Measurements from ENCODE around the gene ZFP36L2.

DNA sequence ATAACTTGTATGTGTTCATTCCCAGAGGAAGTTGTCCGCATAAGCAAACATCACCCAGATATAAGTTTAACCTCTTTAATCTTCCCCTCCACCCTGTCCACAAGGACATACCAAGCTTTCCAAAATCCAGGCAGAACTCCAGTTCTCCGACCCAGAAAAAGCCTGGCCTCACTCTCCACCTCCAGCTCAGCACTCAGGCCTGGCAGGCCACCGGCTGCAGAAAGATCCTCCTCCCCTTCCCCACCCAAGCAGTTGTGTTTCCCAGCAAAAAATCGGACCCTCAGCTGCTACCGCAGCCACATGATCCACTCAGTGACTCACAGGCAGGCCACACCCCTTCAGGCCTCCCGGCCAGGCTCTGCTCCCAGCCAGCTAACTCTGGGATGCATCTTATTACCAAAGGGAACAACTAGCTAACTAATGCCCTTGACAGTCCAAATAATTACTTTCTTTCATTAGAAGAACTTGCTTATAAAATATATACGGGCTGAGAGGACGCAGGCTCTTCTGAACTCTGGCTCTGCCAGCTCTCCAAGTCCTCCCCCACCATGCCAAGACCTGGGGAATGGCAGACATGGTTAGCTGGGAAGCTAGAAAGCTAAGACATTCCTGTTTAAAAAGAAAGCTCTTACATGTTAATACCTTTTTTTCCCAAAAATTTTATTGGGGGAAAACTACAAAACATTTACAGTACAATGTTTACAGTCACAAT, 4.5 kb downstream of the ZFP36L2 start:
- peak; percentile 70 for TF ChIP-seq POLR2A (IDR thresholded peaks at IDR 0.05)
- TF ChIP-seq, protein P1, sequence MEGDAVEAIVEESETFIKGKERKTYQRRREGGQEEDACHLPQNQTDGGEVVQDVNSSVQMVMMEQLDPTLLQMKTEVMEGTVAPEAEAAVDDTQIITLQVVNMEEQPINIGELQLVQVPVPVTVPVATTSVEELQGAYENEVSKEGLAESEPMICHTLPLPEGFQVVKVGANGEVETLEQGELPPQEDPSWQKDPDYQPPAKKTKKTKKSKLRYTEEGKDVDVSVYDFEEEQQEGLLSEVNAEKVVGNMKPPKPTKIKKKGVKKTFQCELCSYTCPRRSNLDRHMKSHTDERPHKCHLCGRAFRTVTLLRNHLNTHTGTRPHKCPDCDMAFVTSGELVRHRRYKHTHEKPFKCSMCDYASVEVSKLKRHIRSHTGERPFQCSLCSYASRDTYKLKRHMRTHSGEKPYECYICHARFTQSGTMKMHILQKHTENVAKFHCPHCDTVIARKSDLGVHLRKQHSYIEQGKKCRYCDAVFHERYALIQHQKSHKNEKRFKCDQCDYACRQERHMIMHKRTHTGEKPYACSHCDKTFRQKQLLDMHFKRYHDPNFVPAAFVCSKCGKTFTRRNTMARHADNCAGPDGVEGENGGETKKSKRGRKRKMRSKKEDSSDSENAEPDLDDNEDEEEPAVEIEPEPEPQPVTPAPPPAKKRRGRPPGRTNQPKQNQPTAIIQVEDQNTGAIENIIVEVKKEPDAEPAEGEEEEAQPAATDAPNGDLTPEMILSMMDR (IDR thresholded peaks at IDR 0.05) = no peak

Data from prostate gland (tissue), 2 donors.